ENCODE measurements around the gene GPT2. TPM values are rescaled to one million over a fixed set of nuclear protein-coding genes. Genes with fewer than 3 reads are reported as not detected.

Gene GPT2
- total and polyA plus RNA-seq, 5 donors = 4.0 to 6.8 (median 4.6) TPM

DNA sequence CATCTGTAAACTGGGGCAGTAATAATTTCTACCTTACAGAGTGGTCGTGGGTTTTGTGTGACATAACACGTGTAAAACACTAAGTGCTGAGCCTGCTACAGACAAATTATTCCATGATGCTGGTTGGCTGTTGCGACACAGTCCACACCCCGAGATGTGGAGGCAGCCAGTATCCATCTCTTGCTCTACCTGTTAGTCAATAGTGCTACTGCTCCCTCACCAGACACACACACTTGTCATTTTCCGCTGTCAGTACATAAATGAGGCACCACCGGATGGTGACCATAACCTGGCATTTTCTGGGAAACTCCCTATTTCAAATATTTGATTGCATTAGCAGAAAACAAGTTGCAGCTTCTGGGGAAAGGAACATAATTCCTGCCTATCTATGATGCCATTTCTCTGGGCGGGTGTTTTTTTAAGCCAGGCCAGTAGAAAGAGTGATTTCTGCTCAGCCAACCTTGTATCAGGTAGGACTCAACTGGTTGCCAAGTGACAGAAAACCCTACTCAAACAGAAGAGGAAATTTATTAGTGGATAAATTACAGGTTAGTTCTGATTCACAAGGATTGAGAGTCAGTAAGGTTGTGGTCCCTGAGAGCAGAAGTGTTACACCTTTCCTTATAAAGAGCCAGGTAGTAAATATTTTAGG lies 65.2 kb downstream of the GPT2 start:
- Histone ChIP-seq H3K4me1 (ENCODE audit: control insufficient read depth, insufficient read depth, low read length) (no peaks in the 10 kb centered on the region), H3K27ac (ENCODE audit: low read length) (no peak overlapping the region), H3K27me3 (ENCODE audit: control insufficient read depth, insufficient read depth) (no peaks in the 10 kb centered on the region), H3K4me3 (ENCODE audit: low read length) (no peak overlapping the region), H3K9me3 (ENCODE audit: control insufficient read depth, low read length) (no peaks in the 10 kb centered on the region)
- ATAC-seq (no peak), DNase-seq (no peak)
- WGBS = 85% methylated on average over 7 of the region's 7 CpGs
- intact Hi-C loops (cut with DNase I) = loop anchor here in 1 of 4 donors (10.0 kb wide), 1 partner anchor 1205 kb away; the partner anchor contains the start of gene ABCC12

GRCh38 chr16:46950009-46950408 lies 65.8 kb downstream of the GPT2 start:
- Histone ChIP-seq H3K9me3 (ENCODE audit: control insufficient read depth, low read length) (no peaks in the 10 kb centered on the region), H3K27me3 (ENCODE audit: control insufficient read depth, insufficient read depth) (no peaks in the 10 kb centered on the region), H3K27ac (ENCODE audit: low read length) (no peak overlapping the region), H3K4me1 (ENCODE audit: control insufficient read depth, insufficient read depth, low read length) (no peaks in the 10 kb centered on the region), H3K4me3 (ENCODE audit: low read length) (no peak overlapping the region)
- WGBS = 61% methylated on average over 1 of the region's 1 CpG
- DNase-seq (no peak), ATAC-seq (no peak)
- intact Hi-C loops (cut with DNase I) = no loop called here

- 92% methylated on average over 5 of the region's 5 CpGs for WGBS
- Histone ChIP-seq H3K27ac (ENCODE audit: low read length) (no peak overlapping the region), H3K9me3 (ENCODE audit: control insufficient read depth, low read length) (no peaks in the 10 kb centered on the region), H3K4me3 (ENCODE audit: low read length) (no peak overlapping the region), H3K27me3 (ENCODE audit: control insufficient read depth, insufficient read depth) (no peaks in the 10 kb centered on the region), H3K4me1 (ENCODE audit: control insufficient read depth, insufficient read depth, low read length) (no peaks in the 10 kb centered on the region)
- no peak for ATAC-seq
- DNase-seq = no peak
- intact Hi-C loops (cut with DNase I) = no loop called here
Observed at GRCh38 chr16:46954562-46954961, 70.4 kb downstream of the GPT2 start.

GRCh38 chr16:46961373-46962353 lies 77.5 kb downstream of the GPT2 start:
- intact Hi-C loops (cut with DNase I) = no loop called here
- peak in 1 of 2 donors; percentile 44 for ATAC-seq
- H3K4me3 ChIP-seq (ENCODE audit: low read length) = no peak overlapping the region
- H3K9me3 ChIP-seq (ENCODE audit: control insufficient read depth, low read length) = no peaks in the 10 kb centered on the region
- no peaks in the 10 kb centered on the region for H3K4me1 ChIP-seq (ENCODE audit: control insufficient read depth, insufficient read depth, low read length)
- DNase-seq = no peak
- no peak overlapping the region for H3K27ac ChIP-seq (ENCODE audit: low read length)
- WGBS = 63% methylated on average over 9 of the region's 9 CpGs
- H3K27me3 ChIP-seq (ENCODE audit: control insufficient read depth, insufficient read depth) = no peaks in the 10 kb centered on the region

DNA sequence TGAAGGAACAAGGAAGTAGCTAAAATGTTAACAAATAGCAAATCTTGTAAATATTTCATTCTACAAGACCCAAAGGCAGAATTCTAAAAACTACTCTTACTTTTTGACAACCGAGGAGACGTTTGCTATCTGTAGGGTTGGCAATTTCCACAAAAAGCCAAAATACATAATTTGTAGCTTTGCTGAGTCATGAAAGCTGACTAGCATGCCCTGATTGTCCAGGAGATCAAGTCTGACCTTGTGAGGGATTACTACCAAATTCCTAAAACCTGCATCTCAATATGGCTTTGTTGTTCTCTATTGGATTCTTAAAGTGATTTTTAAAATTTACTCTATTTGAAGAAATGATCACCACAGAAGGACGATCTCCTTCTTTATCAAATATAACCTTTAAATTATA lies 78.5 kb downstream of the GPT2 start:
- Histone ChIP-seq H3K27me3 (ENCODE audit: control insufficient read depth, insufficient read depth) (no peaks in the 10 kb centered on the region), H3K9me3 (ENCODE audit: control insufficient read depth, low read length) (no peaks in the 10 kb centered on the region), H3K4me1 (ENCODE audit: control insufficient read depth, insufficient read depth, low read length) (no peaks in the 10 kb centered on the region), H3K27ac (ENCODE audit: low read length) (no peak overlapping the region), H3K4me3 (ENCODE audit: low read length) (no peak overlapping the region)
- no peak for DNase-seq
- WGBS = 68% methylated on average over 3 of the region's 3 CpGs
- intact Hi-C loops (cut with DNase I) = no loop called here
- no peak for ATAC-seq

GRCh38 chr16:46968063-46968435 lies 83.9 kb downstream of the GPT2 start:
- no peak for DNase-seq
- Histone ChIP-seq H3K27ac (ENCODE audit: low read length) (no peak overlapping the region), H3K9me3 (ENCODE audit: control insufficient read depth, low read length) (no peaks in the 10 kb centered on the region), H3K4me1 (ENCODE audit: control insufficient read depth, insufficient read depth, low read length) (no peaks in the 10 kb centered on the region), H3K4me3 (ENCODE audit: low read length) (no peak overlapping the region), H3K27me3 (ENCODE audit: control insufficient read depth, insufficient read depth) (no peaks in the 10 kb centered on the region)
- no peak for ATAC-seq
- intact Hi-C loops (cut with DNase I) = no loop called here
- 90% methylated on average over 2 of the region's 2 CpGs for WGBS

- DNase-seq (peak in 2 of 3 donors; percentile 22 to 70), ATAC-seq (peak in 1 of 2 donors; percentile 48)
- intact Hi-C loops (cut with DNase I) = no loop called here
- 91% methylated on average over 2 of the region's 2 CpGs for WGBS
- Histone ChIP-seq H3K9me3 (ENCODE audit: control insufficient read depth, low read length) (no peaks in the 10 kb centered on the region), H3K4me3 (ENCODE audit: low read length) (no peak overlapping the region), H3K27ac (ENCODE audit: low read length) (no peak overlapping the region), H3K4me1 (ENCODE audit: control insufficient read depth, insufficient read depth, low read length) (peaks cover 3% of the 10 kb centered on the region), H3K27me3 (ENCODE audit: control insufficient read depth, insufficient read depth) (no peaks in the 10 kb centered on the region)
Observed at GRCh38 chr16:46970089-46970488, 85.9 kb downstream of the GPT2 start.

GRCh38 chr16:46971271-46971670 lies 87.1 kb downstream of the GPT2 start:
- Histone ChIP-seq H3K9me3 (ENCODE audit: control insufficient read depth, low read length) (no peaks in the 10 kb centered on the region), H3K4me1 (ENCODE audit: control insufficient read depth, insufficient read depth, low read length) (peaks cover 3% of the 10 kb centered on the region), H3K27me3 (ENCODE audit: control insufficient read depth, insufficient read depth) (no peaks in the 10 kb centered on the region), H3K4me3 (ENCODE audit: low read length) (no peak overlapping the region), H3K27ac (ENCODE audit: low read length) (no peak overlapping the region)
- 94% methylated on average over 7 of the region's 7 CpGs for WGBS
- intact Hi-C loops (cut with DNase I) = no loop called here
- no peak for ATAC-seq
- DNase-seq = no peak

- Histone ChIP-seq H3K4me1 (ENCODE audit: control insufficient read depth, insufficient read depth, low read length) (peaks cover 3% of the 10 kb centered on the region), H3K27ac (ENCODE audit: low read length) (peak overlapping the region; percentile 92), H3K27me3 (ENCODE audit: control insufficient read depth, insufficient read depth) (no peaks in the 10 kb centered on the region), H3K4me3 (ENCODE audit: low read length) (peak overlapping the region; percentile 91), H3K9me3 (ENCODE audit: control insufficient read depth, low read length) (no peaks in the 10 kb centered on the region)
- intact Hi-C loops (cut with DNase I) = no loop called here
- peak in 2 of 3 donors; percentile 69 to 78 for DNase-seq
- WGBS = 2% methylated on average over 48 of the region's 48 CpGs
- ATAC-seq = peak; percentile 15 to 26
Observed at GRCh38 chr16:46972429-46973206, 88.5 kb downstream of the GPT2 start.

DNA sequence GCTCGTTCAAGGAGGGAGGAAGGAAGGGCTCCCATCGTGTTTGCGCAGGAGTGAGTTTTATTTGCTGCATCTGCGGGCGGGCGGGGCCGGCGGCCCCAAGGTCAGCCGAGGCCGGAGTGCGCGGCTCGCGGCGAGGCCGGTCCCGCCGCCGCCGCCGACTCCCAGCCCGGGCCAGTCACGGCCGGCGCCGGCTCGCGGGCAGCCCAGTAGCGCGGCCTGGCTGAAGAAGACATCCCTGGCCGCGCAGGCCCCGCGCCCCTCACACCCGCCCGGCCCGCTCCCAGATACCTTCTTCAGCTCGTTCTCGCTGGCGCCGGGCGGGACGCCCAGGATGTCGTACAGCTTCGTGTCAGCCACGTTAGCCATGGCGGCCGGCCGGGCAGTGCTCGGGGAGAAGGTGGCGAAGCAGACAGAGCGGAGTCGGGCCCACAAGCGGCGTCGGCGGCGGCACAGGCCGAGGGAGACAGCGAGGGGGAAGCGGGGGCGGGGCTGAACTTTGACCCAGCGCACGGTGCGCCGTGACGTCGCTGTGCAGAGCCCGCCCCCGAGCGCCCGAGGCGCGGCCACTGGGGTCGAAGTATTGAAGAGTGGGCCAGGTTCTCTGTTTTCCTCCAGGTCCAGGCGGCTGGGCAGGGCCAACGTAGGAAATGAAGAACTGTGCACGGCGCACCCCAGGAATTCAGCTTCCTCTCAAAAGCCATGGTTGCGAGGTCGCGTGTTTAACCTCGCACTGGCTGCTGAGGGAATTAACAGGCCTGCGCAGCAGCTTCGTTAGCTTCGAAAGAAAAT lies 89.2 kb downstream of the GPT2 start, which contains the start of gene DNAJA2:
Gene DNAJA2 (minus strand): TSS at position 468 of the 789 bp plus-strand sequence. CDS start 102 bp downstream, at position 366.
- Histone ChIP-seq H3K4me3 (ENCODE audit: low read length) (peak within 1 kb of the TSS; percentile 91), H3K27ac (ENCODE audit: low read length) (peak within 1 kb of the TSS; percentile 99), H3K9me3 (ENCODE audit: control insufficient read depth, low read length) (no peaks in the 10 kb centered on the region), H3K27me3 (ENCODE audit: control insufficient read depth, insufficient read depth) (no peaks in the 10 kb centered on the region), H3K4me1 (ENCODE audit: control insufficient read depth, insufficient read depth, low read length) (peaks cover 3% of the 10 kb centered on the region)
- WGBS = under 1% methylated on average over 86 of the region's 86 CpGs
- ATAC-seq (peak; percentile 99 to 100), DNase-seq (peak; percentile 94 to 98 (median 97))
- intact Hi-C loops (cut with DNase I) = no loop called here

All from right cardiac atrium (tissue), 5 donors.